Keratinocyte (primary cell): ENCODE data around the gene STX8. TPM values are rescaled to one million over a fixed set of nuclear protein-coding genes. Genes with fewer than 3 reads are reported as not detected.

Experiments
- DNase-seq: peaks from one replicate; pipeline ENCODE4 v3.0.0-alpha.2; 2011; ENCODE audit warnings: low read depth, missing footprints, low spot score
- FAIRE-seq: peaks from 2 replicates; lab custom pipeline; 2011; peaks lifted over from hg19 to GRCh38; lab: Jason Lieb, UNC
- H2AFZ ChIP-seq: 2 replicates; pipeline ENCODE4 v1.6.0; 2012; ENCODE audit warnings: low read length, control low read depth, inconsistent platforms; ENCODE audit not compliant: control insufficient read depth
- H3K27ac ChIP-seq: 2 replicates; pipeline ENCODE4 v1.5.1; 2011; ENCODE audit warnings: low read length; ENCODE audit not compliant: control insufficient read depth, insufficient read depth
- H3K27me3 ChIP-seq: 3 replicates; pipeline ENCODE4 v1.6.0; 2011; ENCODE audit warnings: low read length; ENCODE audit not compliant: control insufficient read depth, insufficient read depth; ENCODE audit errors: extremely low read depth
- H3K36me3 ChIP-seq, 2 experiments: 2 replicates in 1 of 2; 3 replicates in 1 of 2; pipeline ENCODE4 v1.5.1; 2011; ENCODE audit warnings: low read length in 2 of 2, mild to moderate bottlenecking in 1 of 2; ENCODE audit not compliant: control insufficient read depth in 2 of 2, insufficient read depth in 2 of 2; ENCODE audit errors: extremely low read depth in 1 of 2
- H3K4me1 ChIP-seq: 3 replicates; pipeline ENCODE4 v1.5.1; 2011; ENCODE audit warnings: low read length; ENCODE audit not compliant: control insufficient read depth, insufficient read depth; ENCODE audit errors: extremely low read depth
- H3K4me2 ChIP-seq: 3 replicates; pipeline ENCODE4 v1.6.0; 2011; ENCODE audit warnings: low read depth, low read length; ENCODE audit not compliant: control insufficient read depth, insufficient read depth; ENCODE audit errors: extremely low read depth
- H3K4me3 ChIP-seq, 3 experiments: fragments of 200-600 bp in 1 of 3; sonication (generic) in 1 of 3; 2 replicates in 2 of 3; 3 replicates in 1 of 3; pipeline ENCODE4 v1.5.1; 2011 to 2016; ENCODE audit warnings: low read length in 3 of 3, mild to moderate bottlenecking in 3 of 3, control low read depth in 2 of 3, inconsistent platforms in 1 of 3, low read depth in 1 of 3, mixed read lengths in 1 of 3, mixed run types in 1 of 3, moderate library complexity in 1 of 3; ENCODE audit not compliant: control insufficient read depth in 2 of 3, insufficient read depth in 2 of 3; ENCODE audit errors: extremely low read depth in 1 of 3
- H3K79me2 ChIP-seq: 2 replicates; pipeline ENCODE4 v1.6.0; 2012; ENCODE audit warnings: low read length; ENCODE audit not compliant: control insufficient read depth, insufficient read depth
- H3K9ac ChIP-seq: 3 replicates; pipeline ENCODE4 v1.6.0; 2011; ENCODE audit warnings: low read length; ENCODE audit not compliant: control insufficient read depth, insufficient read depth; ENCODE audit errors: extremely low read depth
- H3K9me1 ChIP-seq: 3 replicates; pipeline ENCODE4 v1.6.0; 2011; ENCODE audit warnings: low read length; ENCODE audit not compliant: control insufficient read depth, insufficient read depth; ENCODE audit errors: extremely low read depth
- H3K9me3 ChIP-seq: 2 replicates; pipeline ENCODE4 v1.5.1; 2012; ENCODE audit warnings: low read depth, low read length; ENCODE audit not compliant: control insufficient read depth
- H4K20me1 ChIP-seq: 3 replicates; pipeline ENCODE4 v1.6.0; 2011; ENCODE audit warnings: low read length; ENCODE audit not compliant: control insufficient read depth, insufficient read depth; ENCODE audit errors: extremely low read depth
- EZH2 ChIP-seq: IDR thresholded peaks from one replicate; pipeline ENCODE4 v1.6.1; 2012; ENCODE audit warnings: inconsistent platforms, mild to moderate bottlenecking, low read length, moderate library complexity
- dilution Hi-C: fragments of 300-500 bp; cut with MboI; formaldehyde crosslinking; loops from one replicate; pipeline ENCODE4 v1.7.0; 2020; ENCODE audit warnings: low sequenced_read_pairs; ENCODE audit not compliant: extremely low pct_ligation_motif_present
- polyA plus RNA-seq, 5 experiments: library from polyadenylated mRNA; depleted of rRNA in 3 of 5; stranded (reverse) in 3 of 5; stranded (forward) in 1 of 5; unstranded in 1 of 5; fragments of >200 nt; gene quantifications; 1 replicate in 1 of 5; 2 replicates in 3 of 5; 3 replicates in 1 of 5; pipeline versions ENCODE4 v1.2.1 to v1.2.3, GENCODE V29; 2011 to 2012; ENCODE audit warnings: missing spikeins in 2 of 5, low read depth in 1 of 5, low replicate concordance in 1 of 5
- TF ChIP-seq, protein P1 (sequence below), 3 experiments: IDR thresholded peaks in 1 of 3; conservative IDR thresholded peaks in 1 of 3; optimal IDR thresholded peaks in 1 of 3; 2 replicates in 2 of 3; 3 replicates in 1 of 3; pipeline versions ENCODE3 to v1.5.1; 2011; ENCODE audit warnings: low read length in 3 of 3, mild to moderate bottlenecking in 3 of 3, moderate library complexity in 2 of 3, control low read depth in 1 of 3, inconsistent platforms in 1 of 3; ENCODE audit not compliant: insufficient read depth in 2 of 3; ENCODE audit errors: extremely low read depth in 1 of 3

The STX8 gene
- polyA plus RNA-seq, 1 donor (not counting 4 experiments of a cell fraction or from before 2014, with no cell fraction given): 90.3 TPM

DNA sequence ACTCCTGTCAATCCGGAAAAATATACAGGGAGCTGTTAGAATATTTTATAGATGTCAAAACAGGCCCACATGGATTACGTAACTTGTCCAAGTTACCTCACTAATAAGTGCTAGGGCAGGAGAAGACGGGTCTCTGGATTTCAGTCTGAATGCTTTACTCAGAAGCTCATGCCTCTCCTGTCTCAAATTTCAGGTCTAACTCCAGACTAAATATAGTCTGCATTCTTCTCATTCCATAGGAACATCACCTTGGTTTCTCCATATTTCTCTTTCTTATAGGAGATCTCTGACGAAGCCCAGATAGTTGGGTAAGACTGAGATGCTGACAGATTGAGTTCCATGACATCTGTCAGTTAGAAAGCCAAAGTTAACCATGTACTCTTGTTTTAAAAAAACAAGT is 174.2 kb downstream of the STX8 start:
- TF ChIP-seq, protein P1, sequence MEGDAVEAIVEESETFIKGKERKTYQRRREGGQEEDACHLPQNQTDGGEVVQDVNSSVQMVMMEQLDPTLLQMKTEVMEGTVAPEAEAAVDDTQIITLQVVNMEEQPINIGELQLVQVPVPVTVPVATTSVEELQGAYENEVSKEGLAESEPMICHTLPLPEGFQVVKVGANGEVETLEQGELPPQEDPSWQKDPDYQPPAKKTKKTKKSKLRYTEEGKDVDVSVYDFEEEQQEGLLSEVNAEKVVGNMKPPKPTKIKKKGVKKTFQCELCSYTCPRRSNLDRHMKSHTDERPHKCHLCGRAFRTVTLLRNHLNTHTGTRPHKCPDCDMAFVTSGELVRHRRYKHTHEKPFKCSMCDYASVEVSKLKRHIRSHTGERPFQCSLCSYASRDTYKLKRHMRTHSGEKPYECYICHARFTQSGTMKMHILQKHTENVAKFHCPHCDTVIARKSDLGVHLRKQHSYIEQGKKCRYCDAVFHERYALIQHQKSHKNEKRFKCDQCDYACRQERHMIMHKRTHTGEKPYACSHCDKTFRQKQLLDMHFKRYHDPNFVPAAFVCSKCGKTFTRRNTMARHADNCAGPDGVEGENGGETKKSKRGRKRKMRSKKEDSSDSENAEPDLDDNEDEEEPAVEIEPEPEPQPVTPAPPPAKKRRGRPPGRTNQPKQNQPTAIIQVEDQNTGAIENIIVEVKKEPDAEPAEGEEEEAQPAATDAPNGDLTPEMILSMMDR (optimal IDR thresholded peaks at IDR 0.05 in 1 of 3, IDR thresholded peaks at IDR 0.05 in 1 of 3, conservative IDR thresholded peaks at IDR 0.05 in 1 of 3; ENCODE audit: extremely low read depth in 1 of 3, insufficient read depth in 2 of 3, low read length in 3 of 3): no peak
- no peak for TF ChIP-seq EZH2
- no peak overlapping the region for H3K9ac ChIP-seq
- H3K36me3 ChIP-seq: no peaks in the 10 kb centered on the region
- peak overlapping the region; percentile 37 for H3K4me2 ChIP-seq
- no peaks in the 10 kb centered on the region for H3K9me3 ChIP-seq
- H4K20me1 ChIP-seq: no peaks in the 10 kb centered on the region
- no peaks in the 10 kb centered on the region for H3K79me2 ChIP-seq
- peaks cover 5% of the 10 kb centered on the region for H3K4me1 ChIP-seq
- H3K4me3 ChIP-seq: no peak overlapping the region
- no peaks in the 10 kb centered on the region for H3K27me3 ChIP-seq
- peak; percentile 43 for FAIRE-seq
- H3K9me1 ChIP-seq: no peaks in the 10 kb centered on the region
- H3K27ac ChIP-seq: no peak overlapping the region
- H2AFZ ChIP-seq: no peak overlapping the region
- DNase-seq: peak; percentile 40
- dilution Hi-C loops: no loop called here

DNA sequence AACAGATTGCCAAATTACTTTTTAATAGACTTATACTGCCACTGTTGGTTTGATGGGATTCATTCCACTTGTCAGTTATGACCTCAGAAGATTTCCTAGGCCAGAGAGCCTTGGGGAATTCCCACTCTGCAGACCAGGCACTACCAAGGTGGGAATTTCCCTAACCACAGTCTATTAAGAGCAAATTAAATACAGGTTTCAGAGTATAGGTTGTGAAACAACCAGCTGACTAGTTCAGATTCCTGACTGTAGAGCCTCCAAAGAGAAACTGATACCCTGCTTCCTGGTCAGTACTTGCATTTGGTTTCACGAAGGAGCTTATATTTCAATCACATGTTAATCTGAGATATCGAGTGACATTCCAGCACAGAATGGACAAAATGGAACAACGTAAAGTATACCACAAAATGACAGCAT is 186.5 kb downstream of the STX8 start:
- Histone ChIP-seq H4K20me1 (no peaks in the 10 kb centered on the region), H3K36me3 (no peaks in the 10 kb centered on the region), H3K9ac (no peak overlapping the region), H3K9me1 (no peaks in the 10 kb centered on the region), H3K27me3 (no peaks in the 10 kb centered on the region), H2AFZ (no peak overlapping the region), H3K4me3 (no peak overlapping the region), H3K27ac (no peak overlapping the region), H3K4me2 (no peak overlapping the region), H3K4me1 (peaks cover 5% of the 10 kb centered on the region), H3K9me3 (no peaks in the 10 kb centered on the region), H3K79me2 (no peaks in the 10 kb centered on the region)
- DNase-seq (no peak), FAIRE-seq (peak; percentile 67)
- dilution Hi-C loops: no loop called here
- no peak for TF ChIP-seq EZH2
- TF ChIP-seq, protein P1 (optimal IDR thresholded peaks at IDR 0.05 in 1 of 3, IDR thresholded peaks at IDR 0.05 in 1 of 3, conservative IDR thresholded peaks at IDR 0.05 in 1 of 3; ENCODE audit: extremely low read depth in 1 of 3, insufficient read depth in 2 of 3, low read length in 3 of 3): no peak
